CD14-positive monocyte (primary cell): ENCODE results near the gene ACRBP. TPM values are rescaled to one million over a fixed set of nuclear protein-coding genes. Genes with fewer than 3 reads are reported as not detected.

Experiments
- DNase-seq, 3 donors: peaks; one replicate each; pipeline ENCODE4 v3.0.0-alpha.2; 2011 to 2022
- H2AFZ ChIP-seq: 2 replicates; pipeline ENCODE4 v1.6.0; 2012; ENCODE audit warnings: mild to moderate bottlenecking, low read depth, low read length, inconsistent platforms; ENCODE audit not compliant: insufficient read depth, poor library complexity, severe bottlenecking
- H3K27ac ChIP-seq, 2 donors: 1 replicate in 1 of 2; 2 replicates in 1 of 2; pipeline ENCODE4 v1.5.1; 2012 to 2013; ENCODE audit warnings: low read length in 2 of 2, control low read depth in 1 of 2, inconsistent platforms in 1 of 2, low read depth in 1 of 2, mild to moderate bottlenecking in 1 of 2
- H3K27me3 ChIP-seq, 2 donors: one replicate each; pipeline versions ENCODE4 v1.6.0 to v1.6.1; 2011 to 2013; ENCODE audit warnings: low read length in 2 of 2; ENCODE audit not compliant: control insufficient read depth in 2 of 2, insufficient read depth in 2 of 2
- H3K36me3 ChIP-seq, 2 donors: replicated peaks in 1 of 2; 1 replicate in 1 of 2; 2 replicates in 1 of 2; pipeline versions ENCODE4 v1.5.1 to v1.6.1; 2012 to 2013; ENCODE audit warnings: low read length in 2 of 2, control low read depth in 1 of 2, inconsistent platforms in 1 of 2, mild to moderate bottlenecking in 1 of 2; ENCODE audit not compliant: insufficient read depth in 2 of 2, control insufficient read depth in 1 of 2
- H3K4me1 ChIP-seq, 2 donors: 1 replicate in 1 of 2; 2 replicates in 1 of 2; pipeline versions ENCODE4 v1.5.1 to v1.6.1; 2012 to 2013; ENCODE audit warnings: low read length in 2 of 2, control low read depth in 1 of 2, inconsistent platforms in 1 of 2, mild to moderate bottlenecking in 1 of 2, moderate library complexity in 1 of 2; ENCODE audit not compliant: insufficient read depth in 2 of 2, control insufficient read depth in 1 of 2
- H3K4me2 ChIP-seq: replicated peaks from 2 replicates; pipeline ENCODE3; 2012; ENCODE audit warnings: low read length, moderate library complexity, mild to moderate bottlenecking; ENCODE audit not compliant: poor library complexity, severe bottlenecking; ENCODE audit errors: extremely low read depth
- H3K4me3 ChIP-seq, 3 experiments: fragments of 200-600 bp in 1 of 3; sonication (generic) in 1 of 3; replicated peaks in 1 of 3; 1 replicate in 2 of 3; 2 replicates in 1 of 3; pipeline ENCODE4 v1.5.1; 2011 to 2013; ENCODE audit warnings: low read length in 3 of 3, mild to moderate bottlenecking in 3 of 3, control low read depth in 2 of 3, low read depth in 2 of 3, inconsistent platforms in 1 of 3, moderate library complexity in 1 of 3
- H3K79me2 ChIP-seq: 2 replicates; pipeline ENCODE4 v1.6.0; 2012; ENCODE audit warnings: mild to moderate bottlenecking, control low read depth, inconsistent platforms, low read length, moderate library complexity; ENCODE audit not compliant: insufficient read depth
- H3K9ac ChIP-seq: 2 replicates; pipeline ENCODE4 v1.6.0; 2017; ENCODE audit warnings: low read length, mild to moderate bottlenecking; ENCODE audit not compliant: insufficient read depth, poor library complexity, severe bottlenecking
- H3K9me3 ChIP-seq, 2 donors: replicated peaks in 1 of 2; 1 replicate in 1 of 2; 2 replicates in 1 of 2; pipeline versions ENCODE4 v1.5.1 to v1.6.1; 2012 to 2013; ENCODE audit warnings: low read length in 2 of 2, control low read depth in 1 of 2; ENCODE audit not compliant: control insufficient read depth in 1 of 2, insufficient read depth in 1 of 2
- H4K20me1 ChIP-seq: 2 replicates; pipeline ENCODE4 v1.6.0; 2012; ENCODE audit warnings: mild to moderate bottlenecking, low read length, control low read depth, moderate library complexity; ENCODE audit not compliant: insufficient read depth
- H3K27ac Mint-ChIP-seq, 7 donors: one replicate each; pipeline ENCODE4 v1.8.0; 2020; ENCODE audit warnings: mild to moderate bottlenecking in 7 of 7, mixed read lengths in 7 of 7, moderate library complexity in 6 of 7, inconsistent platforms in 2 of 7
- H3K27me3 Mint-ChIP-seq, 3 donors: one replicate each; pipeline ENCODE4 v1.8.0; 2021 to 2022; ENCODE audit warnings: low read depth in 3 of 3, mild to moderate bottlenecking in 3 of 3, mixed read lengths in 3 of 3, moderate library complexity in 3 of 3, inconsistent platforms in 1 of 3
- H3K36me3 Mint-ChIP-seq, 2 donors: one replicate each; pipeline ENCODE4 v1.8.0; 2020; ENCODE audit warnings: mixed read lengths in 2 of 2, inconsistent platforms in 1 of 2, mild to moderate bottlenecking in 1 of 2
- H3K4me1 Mint-ChIP-seq: one replicate; pipeline ENCODE4 v1.8.0; 2020; ENCODE audit warnings: mild to moderate bottlenecking, mixed read lengths
- H3K4me3 Mint-ChIP-seq, 2 donors: one replicate each; pipeline ENCODE4 v1.8.0; 2020; ENCODE audit warnings: mild to moderate bottlenecking in 2 of 2, mixed read lengths in 2 of 2, moderate library complexity in 1 of 2
- H3K9me3 Mint-ChIP-seq, 7 donors: one replicate each; pipeline ENCODE4 v1.8.0; 2020 to 2022; ENCODE audit warnings: mixed read lengths in 7 of 7, mild to moderate bottlenecking in 6 of 7, moderate library complexity in 6 of 7, inconsistent platforms in 2 of 7
- CTCF ChIP-seq: fragments of 200-600 bp; IDR thresholded peaks from one replicate; pipeline ENCODE4 v1.8.0; 2022; ENCODE audit warnings: antibody characterized with exemption, mild to moderate bottlenecking
- WGBS: methylation state at CpG from one replicate; pipeline ENCODE4 v1.1.5; 2013; ENCODE audit warnings: missing lambda C conversion rate; ENCODE audit not compliant: insufficient coverage; 5-methylcytosine and 5-hydroxymethylcytosine counted together
- intact Hi-C, 2 donors: fragments of 100-400 bp; cut with micrococcal nuclease; formaldehyde crosslinking; loops; one replicate each; pipeline versions ENCODE4 v1.15.0 to v1.15.1; 2023
- polyA plus RNA-seq, 3 donors: library from polyadenylated mRNA; depleted of rRNA in 1 of 3; unstranded in 2 of 3; stranded (reverse) in 1 of 3; fragments of 300-500 nt in 2 of 3; fragments of >200 nt in 1 of 3; fragmentation: Illumina TruSeq in 2 of 3; gene quantifications; 1 replicate in 2 of 3; 2 replicates in 1 of 3; pipeline ENCODE4 v1.2.3, GENCODE V29; 2012 to 2021

Gene ACRBP
- polyA plus RNA-seq, 3 donors = 10.2 to 28.3 (median 10.3) TPM

DNA sequence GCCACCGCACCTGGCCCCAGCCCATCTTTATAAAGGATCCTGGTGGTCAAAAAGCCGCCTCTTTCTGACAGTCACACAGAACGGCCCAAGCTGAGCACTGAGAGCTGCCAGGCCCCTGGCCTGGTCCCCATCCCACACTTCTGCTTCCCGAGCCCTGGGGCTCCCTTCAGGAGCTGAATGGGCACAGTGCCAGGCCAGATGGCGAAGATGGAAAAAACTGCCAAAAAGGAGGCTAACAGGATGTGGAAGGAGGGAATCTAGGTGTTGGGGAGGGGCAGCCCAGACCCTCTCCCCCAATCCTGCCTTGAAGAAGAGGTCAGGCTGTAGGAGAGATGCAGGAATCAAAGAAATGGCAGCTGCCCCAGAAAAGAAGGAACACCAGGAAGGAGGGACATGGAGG, 16.5 kb downstream of the ACRBP start:
- Mint-ChIP-seq H3K4me1 (peaks cover 21% of the 10 kb centered on the region), H3K27me3 (peaks cover 1 to 8% (median 5%) of the 10 kb centered on the region in 3 donors), H3K36me3 (no peaks in the 10 kb centered on the region), H3K27ac (peak overlapping the region in 1 of 7 donors; percentile 46), H3K9me3 (peaks cover 0 to 2% (median 0%) of the 10 kb centered on the region in 7 donors), H3K4me3 (peak overlapping the region in 1 of 2 donors; percentile 6)
- H3K9me3 ChIP-seq = no peaks in the 10 kb centered on the region
- H3K27ac ChIP-seq = no peak overlapping the region
- intact Hi-C loops = no loop called here
- H4K20me1 ChIP-seq = no peaks in the 10 kb centered on the region
- 80% methylated on average over 3 of the region's 5 CpGs for WGBS
- H3K79me2 ChIP-seq = no peaks in the 10 kb centered on the region
- no peak for TF ChIP-seq CTCF
- peaks cover 16 to 20% of the 10 kb centered on the region in 2 donors for H3K4me1 ChIP-seq
- no peak for DNase-seq
- no peak overlapping the region for H3K9ac ChIP-seq
- no peak overlapping the region for H3K4me2 ChIP-seq
- no peaks in the 10 kb centered on the region for H3K27me3 ChIP-seq
- H3K4me3 ChIP-seq = no peak overlapping the region
- no peaks in the 10 kb centered on the region for H3K36me3 ChIP-seq
- H2AFZ ChIP-seq = no peak overlapping the region

- TF ChIP-seq CTCF = no peak
- no peaks in the 10 kb centered on the region for H3K36me3 Mint-ChIP-seq
- peak in 1 of 3 donors; percentile 3 for DNase-seq
- Histone ChIP-seq H4K20me1 (no peaks in the 10 kb centered on the region), H3K9me3 (no peaks in the 10 kb centered on the region), H3K36me3 (no peaks in the 10 kb centered on the region), H3K4me1 (peaks cover 15 to 23% of the 10 kb centered on the region in 2 donors), H2AFZ (no peak overlapping the region), H3K4me3 (no peak overlapping the region), H3K27ac (no peak overlapping the region), H3K27me3 (no peaks in the 10 kb centered on the region), H3K4me2 (no peak overlapping the region), H3K9ac (no peak overlapping the region), H3K79me2 (no peaks in the 10 kb centered on the region)
- H3K27me3 Mint-ChIP-seq = peaks cover 1 to 7% (median 2%) of the 10 kb centered on the region in 3 donors
- intact Hi-C loops = no loop called here
- H3K4me3 Mint-ChIP-seq = peak overlapping the region in 1 of 2 donors; percentile 24
- H3K27ac Mint-ChIP-seq = peak overlapping the region in 1 of 7 donors; percentile 37
- peaks cover 27% of the 10 kb centered on the region for H3K4me1 Mint-ChIP-seq
- WGBS = 70% methylated on average over 2 of the region's 7 CpGs
- peaks cover 0 to 2% (median 0%) of the 10 kb centered on the region in 7 donors for H3K9me3 Mint-ChIP-seq
Measured at GRCh38 chr12:6627616-6628015, 19.6 kb downstream of the ACRBP start.
